HCT116 (cell line): ENCODE measurements around the gene IMMT. TPM values are rescaled to one million over a fixed set of nuclear protein-coding genes. Genes with fewer than 3 reads are reported as not detected.

Source experiments
- ATAC-seq: fragments of 200-7000 bp; cut with Tn5 transposase; 2 replicates; pipeline ENCODE4 v1.9.1; 2020; ENCODE audit warnings: mild to moderate bottlenecking, moderate library complexity
- BruUV-seq: library from RNA; stranded (reverse); fragments of 400-500 nt; replicated peaks from 2 replicates; lab custom pipeline; 2021; lab: Mats Ljungman, UMichigan
- CTCF ChIA-PET: fragments of 300-600 bp; sonication (Branson Sonifier 250); formaldehyde crosslinking; loops from one replicate; lab custom pipeline; 2021; ENCODE audit warnings: antibody characterized with exemption; lab: Charles Lee
- POLR2A ChIA-PET: fragments of 300-600, 350-600 bp; sonication (Branson Sonifier 250); formaldehyde crosslinking; loops from one replicate; lab custom pipeline; 2021; ENCODE audit warnings: antibody characterized with exemption; lab: Charles Lee
- RAD21 ChIA-PET, 2 experiments: fragments of 300-600 bp; sonication (Branson Sonifier 250); formaldehyde crosslinking; loops; one replicate each; lab custom pipeline; 2023; ENCODE audit warnings: low total read pairs in 2 of 2; ENCODE audit not compliant: uncharacterized antibody in 2 of 2, unreplicated experiment in 2 of 2, low non-redundant PET in 1 of 2; lab: Charles Lee
- DNase-seq: peaks from one replicate; pipeline ENCODE4 v3.0.0-alpha.2; 2010; ENCODE audit warnings: low read depth, low spot score
- H2AFZ ChIP-seq: fragments of 200-600 bp; shearing (Covaris generic), sonication (generic); 2 replicates; pipeline ENCODE4 v1.6.1; 2017; ENCODE audit warnings: low read depth, mixed run types, mixed read lengths, antibody characterized with exemption, low read length; ENCODE audit not compliant: poor library complexity, severe bottlenecking
- H3K27ac ChIP-seq: 2 replicates; pipeline ENCODE4 v1.5.1; 2012; ENCODE audit warnings: low read depth, low read length
- H3K27me3 ChIP-seq: fragments of 200-600 bp; sonication (generic); 2 replicates; pipeline ENCODE4 v1.6.1; 2016; ENCODE audit warnings: mixed run types, low read length, mixed read lengths; ENCODE audit not compliant: insufficient read depth
- H3K36me3 ChIP-seq, 2 experiments: fragments of 200-500 bp in 1 of 2; fragments of 200-600 bp in 1 of 2; sonication (Bioruptor generic) in 1 of 2; sonication (generic) in 1 of 2; 2 replicates each; pipeline versions ENCODE4 v1.5.1 to v1.6.1; 2014 to 2016; ENCODE audit warnings: low read length in 2 of 2, inconsistent platforms in 1 of 2, mixed read lengths in 1 of 2, mixed run types in 1 of 2; ENCODE audit not compliant: insufficient read depth in 2 of 2, control insufficient read depth in 1 of 2
- H3K4me1 ChIP-seq, 2 experiments: fragments of 200-600 bp in 1 of 2; sonication (generic) in 1 of 2; 2 replicates each; pipeline versions ENCODE4 v1.5.1 to v1.6.1; 2012 to 2017; ENCODE audit warnings: low read length in 2 of 2, inconsistent platforms in 1 of 2, mild to moderate bottlenecking in 1 of 2, mixed read lengths in 1 of 2, mixed run types in 1 of 2, moderate library complexity in 1 of 2; ENCODE audit not compliant: insufficient read depth in 2 of 2, control insufficient read depth in 1 of 2
- H3K4me2 ChIP-seq: fragments of 200-600 bp; sonication (generic); 2 replicates; pipeline ENCODE4 v1.6.1; 2017; ENCODE audit warnings: mixed run types, low read length, mixed read lengths
- H3K4me3 ChIP-seq, 2 experiments: fragments of 200-600 bp in 1 of 2; sonication (generic) in 1 of 2; replicated peaks in 1 of 2; 2 replicates each; pipeline ENCODE4 v1.5.1; 2011 to 2016; ENCODE audit warnings: low read length in 2 of 2, control low read depth in 1 of 2, low read depth in 1 of 2, mild to moderate bottlenecking in 1 of 2, mixed read lengths in 1 of 2, mixed run types in 1 of 2
- H3K79me2 ChIP-seq: fragments of 200-600 bp; sonication (generic); 2 replicates; pipeline ENCODE4 v1.6.1; 2017; ENCODE audit warnings: mild to moderate bottlenecking, mixed run types, low read length, moderate library complexity, mixed read lengths; ENCODE audit not compliant: insufficient read depth
- H3K9ac ChIP-seq: fragments of 200-600 bp; sonication (generic); 2 replicates; pipeline ENCODE4 v1.6.1; 2016; ENCODE audit warnings: low read length, mixed read lengths
- H3K9me2 ChIP-seq: fragments of 200-600 bp; sonication (generic), shearing (Covaris generic); 2 replicates; pipeline ENCODE4 v1.6.1; 2017; ENCODE audit warnings: mixed run types, mild to moderate bottlenecking, moderate library complexity; ENCODE audit not compliant: insufficient read depth
- H3K9me3 ChIP-seq, 2 experiments: fragments of 200-500 bp in 1 of 2; fragments of 200-600 bp in 1 of 2; sonication (Bioruptor generic) in 1 of 2; sonication (generic) in 1 of 2; 2 replicates each; pipeline ENCODE4 v1.6.1; 2014 to 2017; ENCODE audit warnings: low read length in 2 of 2, mixed read lengths in 2 of 2, inconsistent platforms in 1 of 2, low read depth in 1 of 2, mild to moderate bottlenecking in 1 of 2, mixed run types in 1 of 2, moderate library complexity in 1 of 2; ENCODE audit not compliant: control insufficient read depth in 1 of 2, insufficient read depth in 1 of 2
- H4K20me1 ChIP-seq: fragments of 200-600 bp; sonication (generic), shearing (Covaris generic); 2 replicates; pipeline ENCODE4 v1.6.1; 2017; ENCODE audit warnings: mixed run types, mild to moderate bottlenecking, moderate library complexity; ENCODE audit not compliant: insufficient read depth
- CEBPB ChIP-seq: IDR thresholded peaks from 2 replicates; pipeline ENCODE4 v1.6.1; 2012; ENCODE audit warnings: low read depth
- EGR1 ChIP-seq: IDR thresholded peaks from 2 replicates; pipeline ENCODE4 v1.6.1; 2012; ENCODE audit warnings: low read depth
- ELF1 ChIP-seq: IDR thresholded peaks from 2 replicates; pipeline ENCODE4 v1.6.1; 2012; ENCODE audit warnings: low read depth, borderline replicate concordance
- EZH2 ChIP-seq: fragments of 200-600 bp; sonication (generic); IDR thresholded peaks from 2 replicates; pipeline ENCODE4 v1.6.1; 2017; ENCODE audit warnings: antibody characterized with exemption, mixed run types
- FOSL1 ChIP-seq: IDR thresholded peaks from 2 replicates; pipeline ENCODE4 v1.6.1; 2012; ENCODE audit warnings: low read depth
- JUND ChIP-seq: IDR thresholded peaks from 2 replicates; pipeline ENCODE4 v1.6.1; 2012
- POLR2A ChIP-seq: IDR thresholded peaks from 2 replicates; pipeline ENCODE4 v1.7.0; 2011; ENCODE audit warnings: borderline replicate concordance; ENCODE audit not compliant: insufficient read depth, insufficient read length; ENCODE audit errors: extremely low read depth
- SIN3A ChIP-seq: IDR thresholded peaks from 2 replicates; pipeline ENCODE4 v1.6.1; 2012; ENCODE audit warnings: low read depth
- SP1 ChIP-seq: IDR thresholded peaks from 2 replicates; pipeline ENCODE4 v1.6.1; 2012; ENCODE audit warnings: low read depth
- SRF ChIP-seq: IDR thresholded peaks from 2 replicates; pipeline ENCODE4 v1.6.1; 2012; ENCODE audit warnings: low read depth
- TCF7L2 ChIP-seq: IDR thresholded peaks from 2 replicates; pipeline ENCODE4 v1.7.0; 2011; ENCODE audit warnings: borderline replicate concordance, inconsistent platforms; ENCODE audit not compliant: insufficient read depth, insufficient read length; ENCODE audit errors: extremely low read depth
- YY1 ChIP-seq: IDR thresholded peaks from 2 replicates; pipeline ENCODE4 v1.6.1; 2011; ENCODE audit warnings: low read length, low read depth, moderate library complexity, mild to moderate bottlenecking; ENCODE audit not compliant: insufficient replicate concordance; ENCODE audit errors: extremely low read depth
- ZFX ChIP-seq: fragments of 450-650 bp; IDR thresholded peaks from 2 replicates; pipeline ENCODE4 v1.6.1; 2017
- intact Hi-C: fragments of 100-400 bp; cut with micrococcal nuclease; formaldehyde crosslinking; loops from 2 replicates; pipeline ENCODE4 v1.10.0; 2022
- total RNA-seq: library from RNA; stranded (reverse); gene quantifications from one replicate; pipeline ENCODE4 v1.2.1, GENCODE V29; 2021; ENCODE audit not compliant: unreplicated experiment
- TF ChIP-seq, protein P1 (sequence below): IDR thresholded peaks from 2 replicates; pipeline ENCODE4 v1.6.1; 2012
- TF ChIP-seq, protein P2 (sequence below), 3 experiments: fragments of 200-600 bp in 1 of 3; sonication (generic) in 1 of 3; IDR thresholded peaks in 2 of 3; conservative IDR thresholded peaks in 1 of 3; 2 replicates each; pipeline ENCODE4 v1.5.1; 2012 to 2017; ENCODE audit warnings: low read depth in 2 of 3, low read length in 2 of 3, antibody characterized with exemption in 1 of 3, borderline replicate concordance in 1 of 3, control low read depth in 1 of 3, mild to moderate bottlenecking in 1 of 3, mixed read lengths in 1 of 3, mixed run types in 1 of 3, moderate library complexity in 1 of 3; ENCODE audit not compliant: insufficient read depth in 1 of 3
- TF ChIP-seq, protein P3 (sequence below): IDR thresholded peaks from 2 replicates; pipeline ENCODE4 v1.6.1; 2012; ENCODE audit warnings: low read depth

The IMMT gene
- total RNA-seq, 1 experiment from 2014 or later: 125 TPM

DNA sequence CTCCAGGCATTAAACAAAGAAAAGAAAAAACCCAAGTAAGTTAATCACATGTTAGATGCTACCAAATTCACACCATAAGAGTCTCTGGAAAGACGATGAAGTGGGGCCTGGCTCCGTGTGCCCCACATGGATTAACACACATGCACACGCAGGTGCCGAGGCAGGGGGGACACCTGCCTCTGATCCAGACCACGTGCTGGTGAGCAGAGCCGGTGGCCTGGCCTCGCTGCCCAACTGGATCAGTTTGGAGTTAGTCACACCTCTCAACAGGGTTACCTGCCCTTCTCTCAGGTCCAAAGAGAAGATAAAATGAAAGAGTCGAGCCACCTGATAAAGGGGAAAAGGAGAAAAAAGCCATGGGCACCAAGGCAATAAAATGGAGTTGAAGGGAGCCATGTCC, 44.5 kb upstream of the IMMT start:
- H3K27me3 ChIP-seq: no peaks in the 10 kb centered on the region
- POLR2A ChIA-PET: no interaction called here
- H3K9me3 ChIP-seq: no peaks in the 10 kb centered on the region
- no peak for DNase-seq
- H3K9ac ChIP-seq: no peak overlapping the region
- RAD21 ChIA-PET: no interaction called here
- no peak overlapping the region for H3K27ac ChIP-seq
- H3K4me2 ChIP-seq: no peak overlapping the region
- no peaks in the 10 kb centered on the region for H3K79me2 ChIP-seq
- H3K9me2 ChIP-seq: no peaks in the 10 kb centered on the region
- no peaks in the 10 kb centered on the region for H3K36me3 ChIP-seq
- H4K20me1 ChIP-seq: no peaks in the 10 kb centered on the region
- CTCF ChIA-PET: no interaction called here
- intact Hi-C loops: no loop called here
- no peak overlapping the region for H2AFZ ChIP-seq
- H3K4me3 ChIP-seq: no peak overlapping the region
- H3K4me1 ChIP-seq: no peaks in the 10 kb centered on the region
- no peak for ATAC-seq
- TF ChIP-seq, protein P1, sequence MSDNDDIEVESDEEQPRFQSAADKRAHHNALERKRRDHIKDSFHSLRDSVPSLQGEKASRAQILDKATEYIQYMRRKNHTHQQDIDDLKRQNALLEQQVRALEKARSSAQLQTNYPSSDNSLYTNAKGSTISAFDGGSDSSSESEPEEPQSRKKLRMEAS: no peak
- TF ChIP-seq ZFX: no peak
- TF ChIP-seq CEBPB: no peak
- no peak for TF ChIP-seq EZH2
- TF ChIP-seq FOSL1: no peak
- no peak for TF ChIP-seq JUND
- TF ChIP-seq, all 23 proteins: peak for 0
- no TSS peak for BruUV-seq

- no TSS peak for BruUV-seq
- DNase-seq (no peak), ATAC-seq (no peak)
- Histone ChIP-seq H3K36me3 (no peaks in the 10 kb centered on the region), H4K20me1 (no peaks in the 10 kb centered on the region), H3K79me2 (no peaks in the 10 kb centered on the region), H3K4me2 (no peak overlapping the region), H3K4me3 (no peak overlapping the region), H2AFZ (no peak overlapping the region), H3K27ac (no peak overlapping the region), H3K9me3 (no peaks in the 10 kb centered on the region), H3K27me3 (no peaks in the 10 kb centered on the region), H3K9ac (no peak overlapping the region), H3K4me1 (no peaks in the 10 kb centered on the region), H3K9me2 (no peaks in the 10 kb centered on the region)
- ChIA-PET POLR2A (no interaction called here), RAD21 (no interaction called here), CTCF (no interaction called here)
- intact Hi-C loops: no loop called here
- TF ChIP-seq, protein P1: no peak
- TF ChIP-seq POLR2A (no peak), TCF7L2 (no peak), SRF (no peak), JUND (no peak), ELF1 (no peak), EGR1 (no peak), SIN3A (no peak), CEBPB (no peak), FOSL1 (no peak), ZFX (no peak), YY1 (no peak), SP1 (no peak)
- TF ChIP-seq, protein P2, sequence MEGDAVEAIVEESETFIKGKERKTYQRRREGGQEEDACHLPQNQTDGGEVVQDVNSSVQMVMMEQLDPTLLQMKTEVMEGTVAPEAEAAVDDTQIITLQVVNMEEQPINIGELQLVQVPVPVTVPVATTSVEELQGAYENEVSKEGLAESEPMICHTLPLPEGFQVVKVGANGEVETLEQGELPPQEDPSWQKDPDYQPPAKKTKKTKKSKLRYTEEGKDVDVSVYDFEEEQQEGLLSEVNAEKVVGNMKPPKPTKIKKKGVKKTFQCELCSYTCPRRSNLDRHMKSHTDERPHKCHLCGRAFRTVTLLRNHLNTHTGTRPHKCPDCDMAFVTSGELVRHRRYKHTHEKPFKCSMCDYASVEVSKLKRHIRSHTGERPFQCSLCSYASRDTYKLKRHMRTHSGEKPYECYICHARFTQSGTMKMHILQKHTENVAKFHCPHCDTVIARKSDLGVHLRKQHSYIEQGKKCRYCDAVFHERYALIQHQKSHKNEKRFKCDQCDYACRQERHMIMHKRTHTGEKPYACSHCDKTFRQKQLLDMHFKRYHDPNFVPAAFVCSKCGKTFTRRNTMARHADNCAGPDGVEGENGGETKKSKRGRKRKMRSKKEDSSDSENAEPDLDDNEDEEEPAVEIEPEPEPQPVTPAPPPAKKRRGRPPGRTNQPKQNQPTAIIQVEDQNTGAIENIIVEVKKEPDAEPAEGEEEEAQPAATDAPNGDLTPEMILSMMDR (IDR thresholded peaks at IDR 0.05 in 2 of 3, conservative IDR thresholded peaks at IDR 0.05 in 1 of 3; ENCODE audit: borderline replicate concordance in 1 of 3, insufficient read depth in 1 of 3, low read depth in 2 of 3, low read length in 2 of 3): no peak
- TF ChIP-seq, protein P3, sequence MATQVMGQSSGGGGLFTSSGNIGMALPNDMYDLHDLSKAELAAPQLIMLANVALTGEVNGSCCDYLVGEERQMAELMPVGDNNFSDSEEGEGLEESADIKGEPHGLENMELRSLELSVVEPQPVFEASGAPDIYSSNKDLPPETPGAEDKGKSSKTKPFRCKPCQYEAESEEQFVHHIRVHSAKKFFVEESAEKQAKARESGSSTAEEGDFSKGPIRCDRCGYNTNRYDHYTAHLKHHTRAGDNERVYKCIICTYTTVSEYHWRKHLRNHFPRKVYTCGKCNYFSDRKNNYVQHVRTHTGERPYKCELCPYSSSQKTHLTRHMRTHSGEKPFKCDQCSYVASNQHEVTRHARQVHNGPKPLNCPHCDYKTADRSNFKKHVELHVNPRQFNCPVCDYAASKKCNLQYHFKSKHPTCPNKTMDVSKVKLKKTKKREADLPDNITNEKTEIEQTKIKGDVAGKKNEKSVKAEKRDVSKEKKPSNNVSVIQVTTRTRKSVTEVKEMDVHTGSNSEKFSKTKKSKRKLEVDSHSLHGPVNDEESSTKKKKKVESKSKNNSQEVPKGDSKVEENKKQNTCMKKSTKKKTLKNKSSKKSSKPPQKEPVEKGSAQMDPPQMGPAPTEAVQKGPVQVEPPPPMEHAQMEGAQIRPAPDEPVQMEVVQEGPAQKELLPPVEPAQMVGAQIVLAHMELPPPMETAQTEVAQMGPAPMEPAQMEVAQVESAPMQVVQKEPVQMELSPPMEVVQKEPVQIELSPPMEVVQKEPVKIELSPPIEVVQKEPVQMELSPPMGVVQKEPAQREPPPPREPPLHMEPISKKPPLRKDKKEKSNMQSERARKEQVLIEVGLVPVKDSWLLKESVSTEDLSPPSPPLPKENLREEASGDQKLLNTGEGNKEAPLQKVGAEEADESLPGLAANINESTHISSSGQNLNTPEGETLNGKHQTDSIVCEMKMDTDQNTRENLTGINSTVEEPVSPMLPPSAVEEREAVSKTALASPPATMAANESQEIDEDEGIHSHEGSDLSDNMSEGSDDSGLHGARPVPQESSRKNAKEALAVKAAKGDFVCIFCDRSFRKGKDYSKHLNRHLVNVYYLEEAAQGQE: no peak
Measured at GRCh38 chr2:86239326-86239725, 44.1 kb upstream of the IMMT start.
